HG03139 (cell line): Measurements from ENCODE around the gene CHD3.
"Not testable (repeated sequence)": the region's sequence is repeated elsewhere in the genome, so short reads cannot be mapped to it uniquely, and the experiment has no call there.

Experiments used
- ATAC-seq: cut with Tn5 transposase; IDR thresholded peaks from one replicate; pipeline ENCODE4 v1.9.1; 2021; ENCODE audit not compliant: unreplicated experiment

CHD3 gene

GRCh38 chr17:7931709-7932482 lies 43.3 kb downstream of the CHD3 start, which contains the start of the genes CNTROB and TRAPPC1:
CNTROB (plus strand) TSS chr17:7932206; CDS start chr17:7933080, 874 bp downstream.
TRAPPC1 (minus strand) TSS chr17:7931946; CDS start chr17:7931829, 117 bp downstream.
- peak; percentile 93 for ATAC-seq

GRCh38 chr17:7932483-7932891 lies 43.9 kb downstream of the CHD3 start:
- ATAC-seq: no peak

GRCh38 chr17:7932949-7933348 lies 44.4 kb downstream of the CHD3 start:
- ATAC-seq: no peak

- no peak for ATAC-seq
These were observed 47.3 kb downstream of the CHD3 start for GRCh38 chr17:7935859-7936258.

GRCh38 chr17:7940034-7940433 lies 51.4 kb downstream of the CHD3 start:
- no peak for ATAC-seq

GRCh38 chr17:7940743-7941142 lies 52.2 kb downstream of the CHD3 start:
- no peak for ATAC-seq

- ATAC-seq: no peak
These were observed 54.7 kb downstream of the CHD3 start for GRCh38 chr17:7943291-7943690.

- no peak for ATAC-seq
These were observed 55.7 kb downstream of the CHD3 start for GRCh38 chr17:7944326-7944725.

GRCh38 chr17:7945651-7946050 lies 57.1 kb downstream of the CHD3 start:
- no peak for ATAC-seq

- no peak for ATAC-seq
These were observed 57.9 kb downstream of the CHD3 start for GRCh38 chr17:7946441-7946840.

GRCh38 chr17:7947651-7948050 lies 59.1 kb downstream of the CHD3 start:
- no peak for ATAC-seq

GRCh38 chr17:7950578-7950977 lies 62.0 kb downstream of the CHD3 start:
- no peak for ATAC-seq

GRCh38 chr17:7951143-7951792 lies 62.7 kb downstream of the CHD3 start:
- ATAC-seq: no peak

GRCh38 chr17:7953266-7953665 lies 64.7 kb downstream of the CHD3 start:
- not testable (repeated sequence) for ATAC-seq

- ATAC-seq: no peak
These were observed 67.0 kb downstream of the CHD3 start for GRCh38 chr17:7955414-7956227.

GRCh38 chr17:7956228-7956965 lies 67.8 kb downstream of the CHD3 start:
- ATAC-seq: no peak

- no peak for ATAC-seq
These were observed 71.1 kb downstream of the CHD3 start for GRCh38 chr17:7959503-7960253.

GRCh38 chr17:7961421-7961820 lies 72.8 kb downstream of the CHD3 start:
- no peak for ATAC-seq
